NOMO-1 treated with DMSO at 0.1 percent for 48 hours (cell line): ENCODE results near the gene DGCR2.
"Not testable (repeated sequence)": the region's sequence is repeated elsewhere in the genome, so short reads cannot be mapped to it uniquely, and the experiment has no call there.

Source experiments
- DNase-seq: peaks from one replicate; lab custom pipeline; 2025; ENCODE audit not compliant: unreplicated experiment; lab: John Stamatoyannopoulos, UW

DGCR2 gene

DNA sequence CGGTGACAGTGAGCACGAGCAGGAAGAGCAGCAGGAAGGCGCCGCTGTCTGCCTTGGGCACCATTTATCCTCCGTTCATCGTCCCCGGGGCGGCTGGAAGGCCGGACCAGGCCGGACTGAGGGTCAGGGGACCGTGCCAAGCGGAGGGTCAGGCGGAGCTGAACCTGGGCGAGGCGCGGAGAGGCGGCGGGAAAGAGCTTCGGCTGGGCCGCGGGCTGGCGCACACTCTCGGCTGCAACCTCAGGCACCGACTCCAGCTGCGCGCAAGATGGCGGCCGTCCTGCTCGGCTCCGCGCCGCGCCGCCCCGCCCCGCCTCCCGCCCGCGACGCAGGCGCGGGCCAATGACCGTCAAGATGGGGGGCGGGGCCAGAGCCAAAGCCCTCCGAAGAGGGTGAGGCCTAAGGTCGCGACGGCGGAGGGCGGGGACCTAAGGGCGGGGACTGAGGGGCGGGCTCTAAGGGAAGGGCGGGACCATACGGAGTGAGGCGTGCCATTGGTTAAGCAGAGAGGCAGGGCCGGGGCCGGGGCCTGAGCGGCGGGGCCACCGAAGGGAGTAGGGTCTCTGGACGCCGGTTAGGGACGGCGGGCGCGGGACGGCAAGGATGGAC, at the start of gene DGCR2:
Gene DGCR2, minus strand, starts transcription at position 270 of the 609 bp plus-strand sequence. Its CDS starts 206 bp downstream, at position 64.
- peak; percentile 92 for DNase-seq

DNA sequence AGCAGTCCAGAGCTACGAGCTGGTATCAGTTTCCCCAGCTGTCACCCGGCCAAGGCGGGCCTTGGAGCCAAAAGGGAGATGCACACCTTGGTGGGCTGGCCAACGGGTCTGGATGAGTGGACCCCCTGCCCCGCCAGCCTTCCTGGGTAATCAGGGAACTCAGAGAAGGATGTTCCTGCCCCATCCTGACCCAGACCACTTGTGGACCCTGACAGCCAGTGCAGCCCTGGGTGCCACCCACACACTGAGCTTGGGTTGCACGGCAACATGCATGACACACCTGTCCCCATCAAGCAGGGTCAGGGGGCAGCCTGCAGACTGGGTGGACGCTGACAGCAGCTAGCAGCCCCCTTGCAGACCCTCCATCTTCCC, 47.7 kb upstream of the DGCR2 start:
- DNase-seq: no peak

DNA sequence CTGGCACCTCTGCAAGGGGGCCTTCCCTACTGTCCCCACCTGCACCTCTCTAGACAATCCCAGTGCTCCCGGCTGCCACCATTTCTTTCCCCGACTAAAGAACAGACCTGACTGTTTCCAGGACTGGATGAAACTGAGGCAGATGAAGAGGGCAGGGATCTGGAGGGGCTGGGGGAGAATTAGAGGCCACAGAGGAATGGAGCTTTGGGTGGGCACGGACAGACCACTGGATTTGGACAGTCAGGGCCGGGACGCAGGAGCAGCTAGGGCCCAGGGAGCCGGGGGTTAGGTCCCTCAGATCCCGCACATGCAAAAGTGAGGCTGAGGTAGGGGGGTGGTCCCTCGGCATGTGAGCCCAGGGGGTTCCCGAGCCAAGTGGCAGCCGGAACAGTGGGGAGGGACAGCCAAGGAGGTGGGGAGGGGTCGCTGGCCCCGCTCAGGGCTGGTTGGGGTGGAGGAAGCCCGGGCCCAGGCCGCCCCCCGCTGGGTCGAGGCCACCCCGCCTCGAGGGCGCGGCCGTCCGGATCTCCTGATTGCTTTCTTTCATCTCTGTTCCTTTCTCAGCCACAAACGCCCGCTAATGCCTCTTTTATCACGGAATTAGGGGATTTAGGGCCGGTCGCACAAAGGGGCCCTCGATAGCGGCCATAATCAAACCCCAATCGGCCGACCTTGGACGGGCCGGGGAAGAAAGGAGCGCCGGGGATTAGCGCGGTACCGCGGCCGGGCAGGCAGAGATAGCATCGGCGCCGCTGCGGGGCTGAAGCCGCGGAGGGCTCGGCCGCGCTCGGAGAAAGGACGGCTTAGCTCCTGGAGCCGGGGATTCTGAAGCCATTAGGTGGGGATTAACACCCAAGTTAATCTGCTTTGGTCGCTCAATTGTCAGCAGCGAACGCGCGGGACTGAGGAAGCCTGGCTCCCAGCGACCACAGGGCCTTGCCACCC, 47.1 kb upstream of the DGCR2 start:
- no peak for DNase-seq

GRCh38 chr22:19168088-19168890, 46.1 kb upstream of the DGCR2 start:
- DNase-seq: no peak

GRCh38 chr22:19167106-19167869, 45.1 kb upstream of the DGCR2 start:
- no peak for DNase-seq

DNA sequence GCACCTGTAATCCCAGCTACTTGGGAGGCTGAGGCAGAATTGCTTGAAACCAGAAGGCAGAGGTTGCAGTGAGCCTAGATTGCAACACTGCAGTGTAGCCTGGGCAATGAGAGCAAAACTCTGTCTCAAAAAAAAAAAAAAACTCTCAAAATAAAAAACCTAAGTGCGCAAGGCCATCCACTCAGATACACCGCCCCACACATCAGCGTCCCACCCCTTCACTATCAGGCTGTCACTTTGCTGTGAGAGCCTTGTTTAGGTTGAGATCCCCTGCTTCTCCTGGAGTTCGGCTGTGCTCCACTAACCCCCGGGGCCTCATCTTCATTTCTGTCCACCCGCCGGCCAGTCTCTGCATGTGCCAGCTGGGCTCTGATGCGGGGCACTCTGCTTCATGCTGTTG, 44.2 kb upstream of the DGCR2 start:
- DNase-seq: no peak

DNA sequence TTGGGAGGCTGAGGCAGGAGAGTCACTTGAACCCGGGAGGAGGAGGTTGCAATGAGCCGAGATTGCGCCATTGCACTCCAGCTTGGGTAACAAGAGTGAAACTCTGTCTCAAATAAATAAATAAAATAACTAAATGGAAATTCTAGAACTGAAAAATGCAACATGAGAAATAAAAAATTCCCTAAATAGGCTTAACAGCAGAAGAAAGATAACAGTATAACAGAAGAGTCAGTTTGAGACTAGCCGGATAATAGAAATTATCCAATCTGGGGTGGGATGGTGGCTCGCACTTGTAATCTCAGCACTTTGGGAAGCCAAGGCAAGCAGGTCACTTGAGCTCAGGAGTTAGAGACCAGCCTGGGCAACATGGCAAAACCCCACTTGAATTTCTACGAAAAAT, 42.2 kb upstream of the DGCR2 start:
- DNase-seq: no peak

DNA sequence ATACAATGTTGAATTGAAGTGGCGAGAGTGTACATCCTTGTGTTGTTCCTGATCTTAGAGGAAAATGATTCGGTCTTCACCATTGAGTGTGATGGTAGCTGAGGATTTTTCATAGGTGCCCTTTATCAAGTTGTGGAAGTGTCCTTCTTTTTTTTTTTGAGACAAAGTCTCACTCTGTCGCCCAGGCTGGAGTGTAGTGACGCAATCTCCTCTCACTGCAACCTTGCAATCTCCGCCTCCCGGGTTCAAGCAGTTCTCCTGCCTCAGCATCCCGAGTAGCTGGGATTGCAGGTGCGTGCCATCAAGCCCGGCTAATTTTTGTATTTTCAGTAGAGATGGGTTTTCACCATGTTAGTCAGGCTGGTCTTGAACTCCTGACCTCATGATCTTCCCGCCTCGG, 36.4 kb upstream of the DGCR2 start:
- not testable (repeated sequence) for DNase-seq

GRCh38 chr22:19156109-19156508, 33.9 kb upstream of the DGCR2 start:
- not testable (repeated sequence) for DNase-seq

GRCh38 chr22:19152942-19153883, 31.0 kb upstream of the DGCR2 start:
- no peak for DNase-seq

GRCh38 chr22:19151329-19152191, 29.3 kb upstream of the DGCR2 start:
- no peak for DNase-seq

GRCh38 chr22:19150482-19151328, 28.5 kb upstream of the DGCR2 start:
- no peak for DNase-seq

DNA sequence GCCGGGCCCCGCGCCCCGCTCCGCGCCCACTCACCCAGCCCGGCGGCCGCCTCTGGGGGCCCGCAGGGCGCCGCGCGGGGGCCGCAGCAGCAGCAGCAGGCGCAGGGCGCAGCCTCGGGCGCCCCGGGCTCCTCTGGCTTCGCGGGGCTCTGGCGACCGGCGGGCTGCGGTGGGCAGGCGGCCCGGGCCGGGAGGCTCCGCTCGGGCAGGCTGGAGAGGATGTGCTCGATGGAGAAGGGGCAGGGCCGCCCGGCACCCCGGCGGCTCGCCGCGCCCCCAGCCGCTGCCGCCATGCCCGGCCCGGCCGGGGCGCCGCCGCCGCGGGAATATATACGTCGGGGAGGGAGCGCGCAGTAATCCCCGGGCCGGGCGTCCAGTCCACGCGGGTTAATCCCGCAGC, 27.8 kb upstream of the DGCR2 start, which contains the start of gene GSC2:
Gene GSC2, minus strand, starts transcription at position 302 of the 400 bp plus-strand sequence. Its CDS starts 9 bp downstream, at position 293.
- DNase-seq: no peak

- peak; percentile 12 for DNase-seq
Measured at GRCh38 chr22:19149047-19149883, 27.1 kb upstream of the DGCR2 start.

DNA sequence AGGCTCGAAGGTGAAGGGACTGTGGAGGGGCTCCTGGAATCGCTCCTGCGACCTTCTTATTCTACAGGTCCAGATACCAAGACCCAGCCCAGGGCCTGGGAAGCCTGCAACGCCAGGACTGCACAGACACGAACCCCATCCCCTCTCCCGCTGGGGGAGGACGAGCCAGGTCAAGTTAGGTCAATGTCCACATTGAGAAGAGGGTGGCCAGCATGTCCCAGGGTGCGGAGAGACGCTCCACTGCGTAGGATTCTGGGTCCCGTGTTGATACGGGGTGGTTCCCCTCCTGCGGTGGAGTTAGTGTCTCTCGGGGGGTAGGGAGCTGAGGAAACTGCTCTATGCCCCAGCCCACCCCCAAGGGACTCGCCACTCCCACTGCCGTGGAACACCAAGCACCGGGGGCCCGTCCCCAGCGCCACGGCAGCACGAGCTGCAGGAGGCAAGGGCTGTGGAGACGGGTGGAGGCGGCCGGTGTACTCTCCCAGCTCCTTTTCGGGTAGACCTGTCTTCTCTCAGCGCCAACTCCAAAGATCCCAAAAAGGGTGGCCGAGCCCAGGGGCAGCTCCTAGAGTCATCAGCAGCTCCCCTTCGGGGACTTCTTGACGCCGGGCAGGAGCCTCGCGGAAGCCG, 26.3 kb upstream of the DGCR2 start:
- DNase-seq: no peak

GRCh38 chr22:19147195-19147780, 25.1 kb upstream of the DGCR2 start:
- DNase-seq: no peak
